HG02571 (cell line): Measurements from ENCODE around the gene ANKRD33B.
A peak's percentile ranks its signal among the peaks of the same experiment; 100 is the strongest.

ENCODE experiments used
- ATAC-seq: cut with Tn5 transposase; IDR thresholded peaks from one replicate; pipeline ENCODE4 v1.9.1; 2021; ENCODE audit warnings: mild to moderate bottlenecking, moderate library complexity; ENCODE audit not compliant: unreplicated experiment

The ANKRD33B gene

GRCh38 chr5:10577371-10578292 lies 13.8 kb downstream of the ANKRD33B start:
- peak; percentile 39 for ATAC-seq

GRCh38 chr5:10578293-10578665 lies 14.4 kb downstream of the ANKRD33B start:
- peak; percentile 16 for ATAC-seq

- no peak for ATAC-seq
These were observed 15.0 kb downstream of the ANKRD33B start for GRCh38 chr5:10578869-10579268.

- ATAC-seq = no peak
These were observed 16.0 kb downstream of the ANKRD33B start for GRCh38 chr5:10579536-10580521.

- no peak for ATAC-seq
These were observed 16.9 kb downstream of the ANKRD33B start for GRCh38 chr5:10580531-10581423.

GRCh38 chr5:10581424-10581748 lies 17.5 kb downstream of the ANKRD33B start:
- ATAC-seq = no peak

- ATAC-seq = no peak
These were observed 18.1 kb downstream of the ANKRD33B start for GRCh38 chr5:10581867-10582511.

GRCh38 chr5:10582512-10582897 lies 18.6 kb downstream of the ANKRD33B start:
- no peak for ATAC-seq

- no peak for ATAC-seq
These were observed 20.0 kb downstream of the ANKRD33B start for GRCh38 chr5:10583663-10584572.

- no peak for ATAC-seq
These were observed 21.0 kb downstream of the ANKRD33B start for GRCh38 chr5:10584714-10585517.

- ATAC-seq = no peak
These were observed 21.6 kb downstream of the ANKRD33B start for GRCh38 chr5:10585518-10585915.

- no peak for ATAC-seq
These were observed 22.1 kb downstream of the ANKRD33B start for GRCh38 chr5:10586008-10586407.

- ATAC-seq = no peak
These were observed 22.7 kb downstream of the ANKRD33B start for GRCh38 chr5:10586555-10586954.

GRCh38 chr5:10588109-10588775 lies 24.4 kb downstream of the ANKRD33B start:
- ATAC-seq = no peak

GRCh38 chr5:10588779-10589447 lies 25.0 kb downstream of the ANKRD33B start:
- ATAC-seq = no peak

- ATAC-seq = no peak
These were observed 26.5 kb downstream of the ANKRD33B start for GRCh38 chr5:10590226-10590999.
